ENCODE results near the gene FAM174B. TPM values are rescaled to one million over a fixed set of nuclear protein-coding genes. Genes with fewer than 3 reads are reported as not detected.

Gene FAM174B
- total RNA-seq, 4 donors from 2014 or later, result 2.2 to 8.5 (median 4.4) TPM

GRCh38 chr15:92656089-92656488 is 514 bp upstream of the FAM174B start:
- TF ChIP-seq, protein P1, sequence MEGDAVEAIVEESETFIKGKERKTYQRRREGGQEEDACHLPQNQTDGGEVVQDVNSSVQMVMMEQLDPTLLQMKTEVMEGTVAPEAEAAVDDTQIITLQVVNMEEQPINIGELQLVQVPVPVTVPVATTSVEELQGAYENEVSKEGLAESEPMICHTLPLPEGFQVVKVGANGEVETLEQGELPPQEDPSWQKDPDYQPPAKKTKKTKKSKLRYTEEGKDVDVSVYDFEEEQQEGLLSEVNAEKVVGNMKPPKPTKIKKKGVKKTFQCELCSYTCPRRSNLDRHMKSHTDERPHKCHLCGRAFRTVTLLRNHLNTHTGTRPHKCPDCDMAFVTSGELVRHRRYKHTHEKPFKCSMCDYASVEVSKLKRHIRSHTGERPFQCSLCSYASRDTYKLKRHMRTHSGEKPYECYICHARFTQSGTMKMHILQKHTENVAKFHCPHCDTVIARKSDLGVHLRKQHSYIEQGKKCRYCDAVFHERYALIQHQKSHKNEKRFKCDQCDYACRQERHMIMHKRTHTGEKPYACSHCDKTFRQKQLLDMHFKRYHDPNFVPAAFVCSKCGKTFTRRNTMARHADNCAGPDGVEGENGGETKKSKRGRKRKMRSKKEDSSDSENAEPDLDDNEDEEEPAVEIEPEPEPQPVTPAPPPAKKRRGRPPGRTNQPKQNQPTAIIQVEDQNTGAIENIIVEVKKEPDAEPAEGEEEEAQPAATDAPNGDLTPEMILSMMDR (IDR thresholded peaks at IDR 0.05; ENCODE audit: low read depth), result no peak

- TF ChIP-seq, protein P1 (IDR thresholded peaks at IDR 0.05; ENCODE audit: low read depth), result no peak
Measured at GRCh38 chr15:92654662-92655061, 913 bp downstream of the FAM174B start.

- TF ChIP-seq, protein P1 (IDR thresholded peaks at IDR 0.05; ENCODE audit: low read depth), result no peak
Measured at GRCh38 chr15:92653836-92654539, 1.6 kb downstream of the FAM174B start.

GRCh38 chr15:92653366-92653765 is 2.2 kb downstream of the FAM174B start:
- TF ChIP-seq, protein P1 (IDR thresholded peaks at IDR 0.05; ENCODE audit: low read depth), result no peak

- TF ChIP-seq, protein P1 (IDR thresholded peaks at IDR 0.05; ENCODE audit: low read depth), result no peak
Measured at GRCh38 chr15:92652576-92652966, 3.0 kb downstream of the FAM174B start.

DNA sequence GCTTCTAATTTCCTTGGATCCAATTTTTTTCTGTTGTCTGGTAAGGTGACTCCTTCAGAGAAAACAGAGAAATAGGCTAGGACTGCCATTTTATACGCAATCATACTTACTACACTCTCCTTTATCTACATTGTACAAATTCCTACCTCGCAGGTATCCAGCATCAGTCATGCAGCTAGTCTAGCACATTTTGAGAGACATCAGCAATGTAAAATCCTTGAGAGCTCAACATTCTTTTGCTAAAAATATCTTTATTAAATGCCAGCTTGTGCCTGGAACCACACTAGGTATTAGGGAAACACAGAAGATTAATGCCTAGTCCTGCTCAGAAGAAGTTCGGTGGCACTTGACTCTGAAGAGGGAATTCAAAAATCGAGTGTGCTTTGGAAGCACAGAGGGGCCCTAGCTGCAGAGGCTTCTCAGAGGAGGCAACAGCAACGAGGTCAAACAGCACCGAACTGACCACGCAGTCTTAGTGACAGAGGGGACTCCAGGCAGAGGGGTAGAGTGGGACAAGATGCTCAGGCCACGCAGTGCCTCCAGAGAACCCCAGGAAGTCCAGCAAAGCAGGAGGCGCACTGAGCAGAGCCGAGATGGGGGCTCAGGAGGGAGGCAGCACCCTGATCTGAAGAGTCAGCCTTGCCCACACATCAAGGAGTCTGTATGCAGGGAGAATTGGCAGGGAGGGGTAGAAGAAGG is 3.5 kb downstream of the FAM174B start:
- TF ChIP-seq, protein P1 (IDR thresholded peaks at IDR 0.05; ENCODE audit: low read depth), result no peak

- TF ChIP-seq, protein P1 (IDR thresholded peaks at IDR 0.05; ENCODE audit: low read depth), result no peak
Measured at GRCh38 chr15:92650966-92651365, 4.6 kb downstream of the FAM174B start.

All from subcutaneous adipose tissue (tissue), 4 donors.